HG03457 (cell line): ENCODE measurements around the gene ACSL5.
"Not testable (repeated sequence)": the region's sequence is repeated elsewhere in the genome, so short reads cannot be mapped to it uniquely, and the experiment has no call there.

Source experiments
- ATAC-seq: cut with Tn5 transposase; IDR thresholded peaks from one replicate; pipeline ENCODE4 v1.9.1; 2021; ENCODE audit warnings: moderate number of reproducible peaks; ENCODE audit not compliant: unreplicated experiment

ACSL5 gene

DNA sequence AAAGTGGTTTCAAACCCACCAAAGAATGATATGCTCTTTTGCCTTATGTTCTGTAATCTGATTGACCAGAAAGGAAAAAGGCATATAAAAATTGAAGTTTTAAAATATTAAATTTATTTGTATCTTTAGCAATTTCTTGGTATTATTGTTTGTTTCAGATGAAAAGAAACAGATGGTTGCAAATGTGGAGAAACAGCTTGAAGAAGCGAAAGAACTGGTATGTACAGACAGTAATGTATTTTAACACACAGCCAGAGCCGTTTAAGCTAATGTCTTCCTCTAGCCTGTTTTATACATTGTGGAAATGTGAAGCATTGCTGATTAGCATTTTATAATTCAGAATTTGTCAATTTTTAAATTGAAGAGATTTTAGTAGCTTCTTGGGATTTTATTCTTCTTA is 86.5 kb downstream of the ACSL5 start:
- ATAC-seq = no peak

- no peak for ATAC-seq
Measured at GRCh38 chr10:112461029-112461887, 87.3 kb downstream of the ACSL5 start.

DNA sequence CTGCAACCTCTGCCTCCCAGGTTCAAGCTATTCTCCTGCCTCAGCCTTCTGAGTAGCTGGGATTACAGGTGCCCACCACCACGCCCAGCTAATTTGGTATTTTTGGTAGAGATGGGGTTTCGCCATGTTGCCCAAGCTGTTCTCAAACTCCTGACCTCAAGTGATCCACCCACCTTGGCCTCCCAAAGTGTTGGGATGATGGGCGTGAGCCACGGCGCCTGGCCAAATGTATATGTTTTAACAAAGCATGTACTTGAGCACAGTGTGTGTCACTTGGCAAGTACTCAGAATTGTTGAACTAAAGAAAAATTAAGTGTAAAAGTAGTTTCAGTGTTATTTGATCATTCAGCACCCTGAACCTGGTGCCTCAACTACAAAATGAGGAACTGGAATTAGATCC is 90.2 kb downstream of the ACSL5 start:
- not testable (repeated sequence) for ATAC-seq

GRCh38 chr10:112465299-112465883 is 91.5 kb downstream of the ACSL5 start:
- peak; percentile 45 for ATAC-seq

- ATAC-seq = no peak
Measured at GRCh38 chr10:112466802-112467201, 92.9 kb downstream of the ACSL5 start.

DNA sequence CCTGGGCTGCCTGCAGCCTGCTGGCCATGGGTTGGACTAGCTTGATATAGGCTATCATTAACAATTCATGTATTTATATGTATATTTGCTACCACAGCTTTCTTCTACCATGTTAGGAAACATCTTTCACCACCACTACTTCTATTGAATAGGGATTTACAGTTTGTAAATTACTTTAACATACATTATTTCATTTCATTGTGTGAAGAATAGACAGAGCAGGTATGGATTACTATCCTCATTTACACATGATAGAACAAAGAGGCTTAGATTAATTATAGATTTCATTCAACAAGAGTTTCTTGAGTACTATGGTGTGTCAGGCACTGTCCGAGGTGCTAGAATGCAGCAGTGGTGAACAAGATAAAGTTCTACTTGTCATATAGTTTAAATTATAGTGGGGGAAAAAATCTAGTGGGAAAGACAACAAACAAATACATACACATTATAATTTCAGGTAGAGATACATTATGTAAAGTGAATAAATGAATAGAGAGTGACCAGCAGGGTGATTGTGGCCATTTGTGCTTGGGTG is 93.7 kb downstream of the ACSL5 start:
- ATAC-seq = no peak

DNA sequence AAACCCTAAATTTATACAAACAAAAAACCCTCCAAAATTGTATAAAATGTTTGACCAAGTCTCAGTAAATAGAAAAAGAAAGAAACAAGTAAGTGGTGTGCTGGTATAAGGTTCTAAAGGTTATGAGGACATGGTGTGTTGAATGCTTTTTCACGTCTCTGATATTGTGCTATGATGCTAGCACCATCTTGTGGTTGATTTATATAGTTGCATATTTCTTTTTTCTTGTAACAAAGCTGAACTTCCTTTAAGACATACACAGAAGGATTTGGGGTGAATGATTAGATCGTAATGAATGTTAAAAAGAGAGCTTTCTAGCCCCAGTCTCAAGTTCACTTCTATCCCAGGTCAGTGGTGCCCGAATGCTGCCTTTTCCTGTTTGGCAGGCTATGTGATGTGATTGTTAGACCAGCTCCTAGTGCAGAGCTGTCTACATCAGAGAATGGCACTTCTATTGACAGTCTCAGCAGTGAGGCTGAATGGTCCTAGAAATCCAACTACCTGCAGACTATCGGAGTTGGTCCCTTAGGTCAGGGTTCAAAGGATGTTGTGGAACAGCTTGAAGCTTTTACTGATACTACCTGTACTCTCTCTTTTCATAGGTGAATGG is 98.1 kb downstream of the ACSL5 start:
- no peak for ATAC-seq

DNA sequence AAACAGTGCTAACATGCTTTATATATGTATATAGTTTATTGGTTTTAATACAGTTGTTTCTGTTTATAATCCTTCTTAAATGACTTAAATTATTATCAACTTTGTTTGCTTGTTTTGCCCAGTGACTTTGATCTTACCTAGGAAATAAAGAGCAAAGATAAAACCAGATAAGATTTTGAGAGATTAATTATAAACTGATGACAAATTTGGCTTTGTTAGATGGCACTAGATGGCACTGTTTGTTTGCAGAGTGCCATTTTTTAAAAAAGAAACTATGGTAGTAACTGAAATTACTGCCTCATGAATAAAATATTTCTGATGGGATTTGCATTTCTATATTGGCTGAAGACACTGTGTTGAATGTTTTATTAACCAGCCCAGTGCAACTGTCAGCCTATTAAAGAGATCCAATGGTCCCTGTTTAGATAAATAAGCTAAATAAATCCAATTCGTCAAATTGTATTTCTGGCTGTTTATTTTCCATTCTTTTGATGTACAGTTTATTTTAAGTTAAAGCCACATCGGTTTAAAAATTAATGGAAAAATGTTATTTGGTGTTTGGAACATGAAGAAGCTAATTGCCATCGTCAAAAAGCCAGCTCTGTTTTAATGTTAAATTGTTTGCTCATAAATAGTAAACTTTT is 101.8 kb downstream of the ACSL5 start:
- ATAC-seq = no peak
